GM12892 (cell line): ENCODE data around the gene L1CAM.

Source experiments
- POLR2A ChIP-seq: IDR thresholded peaks from 2 replicates; pipeline ENCODE4 v1.6.1; 2011; ENCODE audit warnings: low read depth, low read length, control low read depth
- POLR2AphosphoS5 ChIP-seq: IDR thresholded peaks from 2 replicates; pipeline ENCODE4 v1.6.1; 2011; ENCODE audit warnings: low read depth, low read length, control low read depth

DNA sequence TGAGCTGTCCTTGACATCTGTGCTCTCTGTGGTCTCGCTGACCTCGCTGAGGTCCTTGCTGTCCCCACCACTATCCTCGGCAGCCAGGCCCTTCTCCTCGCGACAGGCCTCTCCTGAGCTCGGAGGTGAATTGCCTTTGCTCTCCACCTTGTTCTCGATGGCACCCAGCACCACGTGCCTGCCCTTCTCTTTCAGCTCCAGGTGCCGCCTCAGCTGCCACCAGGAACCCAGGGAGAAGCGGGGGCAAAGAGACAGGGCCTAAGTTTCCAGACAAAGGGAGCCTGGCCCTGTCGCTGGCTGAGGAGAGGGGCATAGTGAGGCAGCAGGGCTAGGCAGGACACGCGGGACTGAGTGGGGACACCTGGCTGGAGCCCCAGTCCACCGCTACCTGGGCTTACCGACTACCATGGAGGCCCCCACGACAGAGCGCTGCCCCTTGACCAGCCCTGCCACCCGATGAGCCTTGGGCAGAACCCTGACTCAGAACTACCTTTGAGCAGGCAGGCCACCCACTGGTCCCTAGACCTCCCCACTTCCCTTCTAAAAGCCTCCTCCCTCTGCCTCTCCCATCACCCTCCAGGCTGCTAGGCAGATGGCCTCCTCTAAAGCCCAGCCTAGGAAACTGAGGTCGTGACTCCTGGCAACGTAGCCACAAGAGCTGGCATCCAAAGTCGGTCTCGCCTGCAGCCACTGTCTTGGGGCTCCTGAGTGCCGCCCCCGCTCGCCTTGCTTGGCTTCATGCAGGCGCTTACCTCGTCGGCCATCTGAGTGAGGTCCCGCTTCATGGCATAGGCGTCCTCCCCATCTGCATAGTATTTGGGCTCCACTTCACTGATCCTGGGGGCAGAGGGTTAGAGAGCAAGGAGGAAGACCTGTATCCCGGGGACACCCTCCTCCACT lies 44.3 kb upstream of the L1CAM start:
- no peak for TF ChIP-seq POLR2AphosphoS5
- TF ChIP-seq POLR2A: no peak
